Progenitor cell of endocrine pancreas (in vitro differentiated cells): ENCODE data around the gene FRS2. TPM values are rescaled to one million over a fixed set of nuclear protein-coding genes. Genes with fewer than 3 reads are reported as not detected.
"Not testable (repeated sequence)": the region's sequence is repeated elsewhere in the genome, so short reads cannot be mapped to it uniquely, and the experiment has no call there.

Source experiments
- DNase-seq: peaks from one replicate; pipeline ENCODE4 v3.0.0; 2021; ENCODE audit warnings: low spot score; ENCODE audit not compliant: unreplicated experiment
- H3K27ac Mint-ChIP-seq: 2 replicates; pipeline ENCODE4 v1.8.0; 2021; ENCODE audit warnings: mild to moderate bottlenecking, moderate library complexity, mixed read lengths
- H3K27me3 Mint-ChIP-seq: 2 replicates; pipeline ENCODE4 v1.8.0; 2021; ENCODE audit warnings: mixed read lengths
- H3K36me3 Mint-ChIP-seq: 2 replicates; pipeline ENCODE4 v1.8.0; 2022; ENCODE audit warnings: mixed read lengths; ENCODE audit not compliant: insufficient read depth
- H3K4me1 Mint-ChIP-seq: 2 replicates; pipeline ENCODE4 v1.8.0; 2021; ENCODE audit warnings: low read depth, mixed read lengths
- H3K4me3 Mint-ChIP-seq: 2 replicates; pipeline ENCODE4 v1.8.0; 2021; ENCODE audit warnings: low read depth, mild to moderate bottlenecking, moderate library complexity, mixed read lengths
- H3K9me3 Mint-ChIP-seq: 2 replicates; pipeline ENCODE4 v1.8.0; 2021; ENCODE audit warnings: low read depth, mixed read lengths
- CTCF ChIP-seq: fragments of 200-600 bp; sonication (generic); IDR thresholded peaks from one replicate; pipeline ENCODE4 v1.5.0; 2021; ENCODE audit warnings: antibody characterized with exemption, mild to moderate bottlenecking; ENCODE audit not compliant: unreplicated experiment
- total RNA-seq: library from RNA; stranded (reverse); gene quantifications from 2 replicates; pipeline ENCODE4 v1.2.1, GENCODE V29; 2021

The FRS2 gene
- total RNA-seq, 1 donor from 2014 or later, result 42.6 TPM

GRCh38 chr12:69602954-69603353, 132.8 kb downstream of the FRS2 start:
- DNase-seq, result no peak
- Mint-ChIP-seq H3K4me1 (no peaks in the 10 kb centered on the region), H3K27ac (no peak overlapping the region), H3K27me3 (no peaks in the 10 kb centered on the region), H3K36me3 (peaks cover 36% of the 10 kb centered on the region), H3K9me3 (no peaks in the 10 kb centered on the region), H3K4me3 (no peak overlapping the region)
- no peak for TF ChIP-seq CTCF

GRCh38 chr12:69603556-69603955, 133.4 kb downstream of the FRS2 start:
- DNase-seq, H3K9me3 Mint-ChIP-seq, H3K4me3 Mint-ChIP-seq, H3K4me1 Mint-ChIP-seq, H3K27me3 Mint-ChIP-seq, H3K27ac Mint-ChIP-seq: not testable (repeated sequence)
- peaks cover 33% of the 10 kb centered on the region for H3K36me3 Mint-ChIP-seq

DNA sequence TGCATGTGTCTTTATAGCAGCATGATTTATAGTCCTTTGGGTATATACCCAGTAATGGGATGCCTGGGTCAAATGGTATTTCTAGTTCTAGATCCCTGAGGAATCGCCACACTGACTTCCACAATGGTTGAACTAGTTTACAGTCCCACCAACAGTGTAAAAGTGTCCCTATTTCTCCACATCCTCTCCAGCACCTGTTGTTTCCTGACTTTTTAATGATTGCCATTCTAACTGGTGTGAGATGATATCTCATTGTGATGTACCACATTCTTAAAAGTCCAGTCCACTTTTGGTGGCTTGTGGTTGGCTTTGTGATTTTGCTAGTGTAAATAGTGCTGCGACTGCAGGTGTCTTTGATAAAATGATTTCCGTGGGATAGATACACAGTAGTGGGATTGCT, 134.1 kb downstream of the FRS2 start:
- H3K9me3 Mint-ChIP-seq, H3K4me1 Mint-ChIP-seq, DNase-seq, H3K27ac Mint-ChIP-seq, H3K27me3 Mint-ChIP-seq, H3K4me3 Mint-ChIP-seq: not testable (repeated sequence)
- peaks cover 28% of the 10 kb centered on the region for H3K36me3 Mint-ChIP-seq

GRCh38 chr12:69608114-69608513, 137.9 kb downstream of the FRS2 start:
- no peak for DNase-seq
- no peak for TF ChIP-seq CTCF
- H3K36me3 Mint-ChIP-seq, result peaks cover 8% of the 10 kb centered on the region
- peaks cover 1% of the 10 kb centered on the region for H3K4me1 Mint-ChIP-seq
- peaks cover 2% of the 10 kb centered on the region for H3K27me3 Mint-ChIP-seq
- H3K4me3 Mint-ChIP-seq, result no peak overlapping the region
- no peaks in the 10 kb centered on the region for H3K9me3 Mint-ChIP-seq
- H3K27ac Mint-ChIP-seq, result no peak overlapping the region

- no peak overlapping the region for H3K27ac Mint-ChIP-seq
- no peak for TF ChIP-seq CTCF
- peaks cover 1% of the 10 kb centered on the region for H3K4me1 Mint-ChIP-seq
- no peak overlapping the region for H3K4me3 Mint-ChIP-seq
- peaks cover 2% of the 10 kb centered on the region for H3K27me3 Mint-ChIP-seq
- H3K9me3 Mint-ChIP-seq, result no peaks in the 10 kb centered on the region
- H3K36me3 Mint-ChIP-seq, result no peaks in the 10 kb centered on the region
- DNase-seq, result no peak
These were observed 139.9 kb downstream of the FRS2 start for GRCh38 chr12:69610126-69610525.

DNA sequence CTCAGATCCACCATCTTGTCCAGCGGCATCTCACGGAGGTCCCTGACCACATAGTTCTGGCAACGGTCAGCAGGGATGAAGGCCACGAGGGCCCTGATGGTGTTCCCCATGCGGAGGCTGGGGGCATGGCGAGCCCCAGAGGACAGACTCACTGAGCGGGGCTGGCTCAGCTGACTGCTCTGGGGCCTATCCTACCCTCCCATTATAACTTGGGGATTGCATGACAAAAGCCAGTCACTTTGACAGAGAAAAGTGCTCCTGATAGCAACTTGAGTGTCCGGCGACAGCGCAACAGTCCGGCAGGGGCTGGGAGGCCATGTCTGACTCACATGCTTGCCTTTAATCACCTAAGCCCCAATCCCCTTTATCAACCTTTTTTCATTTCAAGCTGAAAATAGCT, 140.5 kb downstream of the FRS2 start, which contains the start of gene LRRC10:
Gene LRRC10, minus strand, starts transcription at position 179 of the 400 bp plus-strand sequence. Its CDS starts 69 bp downstream, at position 110.
- no peak within 1 kb of the TSS for H3K4me3 Mint-ChIP-seq
- TF ChIP-seq CTCF, result no peak
- H3K27me3 Mint-ChIP-seq, result peaks cover 8% of the 10 kb centered on the region
- DNase-seq, result no peak
- H3K27ac Mint-ChIP-seq, result no peak within 1 kb of the TSS
- no peaks in the 10 kb centered on the region for H3K9me3 Mint-ChIP-seq
- peaks cover 1% of the 10 kb centered on the region for H3K4me1 Mint-ChIP-seq
- no peaks in the 10 kb centered on the region for H3K36me3 Mint-ChIP-seq
